ENCODE results near the gene CFL1. TPM values are rescaled to one million over a fixed set of nuclear protein-coding genes. Genes with fewer than 3 reads are reported as not detected.

CFL1 gene
- total RNA-seq, 2 experiments from 2014 or later = 1,043 to 1,085 TPM

Other genes with a start within 250 kb of the CFL1 start
- gene MAP3K11, start 244.0 kb downstream of the CFL1 start, total RNA-seq = 10 to 100 TPM; 28.9 to 32.7 TPM
- 10 to 100 TPM; 21.6 to 24.7 TPM for gene PCNX3, start 242.4 kb downstream of the CFL1 start, total RNA-seq
- 100 to 1,000 TPM; 146 to 150 TPM for gene SIPA1, start 220.1 kb downstream of the CFL1 start, total RNA-seq
- gene RELA, start 195.3 kb downstream of the CFL1 start, total RNA-seq = 10 to 100 TPM; 66.9 to 68.5 TPM
- gene KAT5, start 145.9 kb downstream of the CFL1 start, total RNA-seq = 10 to 100 TPM; 60.1 to 67.1 TPM
- 10 to 100 TPM; 95.6 to 97.8 TPM for gene RNASEH2C, start 137.4 kb downstream of the CFL1 start, total RNA-seq
- 1 to 10 TPM; 6.2 to 6.3 TPM for gene AP5B1, start 77.2 kb downstream of the CFL1 start, total RNA-seq
- not detected for gene OVOL1, start 71.1 kb downstream of the CFL1 start, total RNA-seq
- gene SNX32, start 24.2 kb downstream of the CFL1 start, total RNA-seq = 1 to 10 TPM; 1.5 to 2.0 TPM
- gene MUS81, start 2.3 kb upstream of the CFL1 start, total RNA-seq = 10 to 100 TPM; 51.4 to 54.7 TPM
- 10 to 100 TPM; 10.1 to 11.5 TPM for gene EFEMP2, start 14.6 kb upstream of the CFL1 start, total RNA-seq
- under 1 TPM; 0.91 to 0.95 TPM for gene CTSW, start 21.7 kb upstream of the CFL1 start, total RNA-seq
- gene FIBP, start 30.3 kb upstream of the CFL1 start, total RNA-seq = 10 to 100 TPM; 83.1 to 86.6 TPM
- gene CCDC85B, start 32.5 kb upstream of the CFL1 start, total RNA-seq = 10 to 100 TPM; 27.6 to 29.0 TPM
- gene FOSL1, start 42.2 kb upstream of the CFL1 start, total RNA-seq = 1 to 10 TPM; 8.2 TPM
- gene C11orf68, start 60.9 kb upstream of the CFL1 start, total RNA-seq = 10 to 100 TPM; 20.0 to 21.9 TPM
- 100 to 1,000 TPM; 117 to 134 TPM for gene DRAP1, start 61.2 kb upstream of the CFL1 start, total RNA-seq
- not detected for gene TSGA10IP, start 87.3 kb upstream of the CFL1 start, total RNA-seq
- gene SART1, start 103.6 kb upstream of the CFL1 start, total RNA-seq = 10 to 100 TPM; 50.1 to 59.9 TPM
- gene EIF1AD, start 144.0 kb upstream of the CFL1 start, total RNA-seq = 10 to 100 TPM; 31.2 to 31.7 TPM
- 100 to 1,000 TPM; 347 to 369 TPM for gene BANF1, start 144.3 kb upstream of the CFL1 start, total RNA-seq
- not detected for gene CST6, start 153.8 kb upstream of the CFL1 start, total RNA-seq
- gene CATSPER1, start 168.3 kb upstream of the CFL1 start, total RNA-seq = not detected
- under 1 TPM in 1 of 2 experiments, not detected in 1; 0.17 TPM for gene GAL3ST3, start 191.0 kb upstream of the CFL1 start, total RNA-seq
- gene SF3B2, start 194.2 kb upstream of the CFL1 start, total RNA-seq = 100 to 1,000 TPM; 319 to 321 TPM
- gene PACS1, start 212.1 kb upstream of the CFL1 start, total RNA-seq = 10 to 100 TPM; 77.8 to 80.7 TPM

Data from activated naive CD4-positive, alpha-beta T cell treated with anti-CD3 and anti-CD28 coated beads for 36 hours (primary cell).